ENCODE results near the gene RNF7.
"Not testable (repeated sequence)": the region's sequence is repeated elsewhere in the genome, so short reads cannot be mapped to it uniquely, and the experiment has no call there.

Gene RNF7

DNA sequence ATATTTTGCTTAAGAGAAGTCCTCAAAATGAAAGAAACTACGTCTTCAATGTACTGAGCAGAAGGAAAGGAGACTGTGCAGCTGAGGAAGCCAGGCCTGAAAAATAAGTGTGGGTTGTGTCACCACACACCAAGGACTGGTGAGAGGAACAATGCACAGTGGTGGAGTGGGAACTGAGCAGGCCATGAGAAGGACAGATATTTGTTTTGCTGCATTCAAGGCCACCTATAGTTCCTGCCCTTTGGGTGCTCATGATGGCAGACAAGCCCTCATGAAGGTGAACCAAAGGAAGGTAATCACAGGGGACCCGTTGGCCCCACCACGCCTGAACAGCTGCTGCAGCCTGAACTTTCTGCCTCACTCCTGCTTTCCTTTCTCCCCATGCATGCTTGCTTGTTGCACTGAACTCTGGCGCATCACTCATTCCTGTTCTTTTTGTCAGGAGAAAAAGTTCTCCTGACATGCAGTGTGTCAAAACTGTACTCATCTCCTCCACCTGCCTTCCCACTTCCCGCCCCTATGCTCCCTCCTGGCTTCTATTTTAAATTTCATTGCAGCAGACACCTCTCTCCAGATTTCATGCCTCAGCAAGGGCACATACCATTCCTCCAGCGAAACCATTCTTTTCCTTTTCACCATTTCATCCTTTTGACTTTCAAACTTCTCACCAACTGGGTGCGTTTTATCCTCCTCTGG, 2.2 kb upstream of the RNF7 start:
- no peak for DNase-seq

DNA sequence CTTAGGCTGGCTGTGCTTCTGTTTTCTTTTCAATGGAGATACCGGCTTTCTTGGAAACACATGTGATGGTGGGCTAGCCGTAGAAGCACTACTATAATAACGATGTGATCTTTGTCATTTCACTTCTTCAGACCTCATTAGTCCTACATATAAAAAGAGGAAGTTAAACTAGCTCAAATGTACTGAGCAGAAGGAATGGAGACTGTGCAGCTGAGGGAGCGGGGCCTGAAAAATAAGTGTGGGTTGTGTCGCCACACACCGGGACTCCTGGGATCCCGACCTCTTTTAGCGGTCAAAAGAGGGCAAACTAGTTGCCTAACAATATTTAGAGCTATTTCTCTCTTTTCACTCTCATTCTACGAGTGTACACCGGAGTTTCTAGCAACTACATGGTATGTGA, 1.0 kb upstream of the RNF7 start:
- no peak for DNase-seq

DNA sequence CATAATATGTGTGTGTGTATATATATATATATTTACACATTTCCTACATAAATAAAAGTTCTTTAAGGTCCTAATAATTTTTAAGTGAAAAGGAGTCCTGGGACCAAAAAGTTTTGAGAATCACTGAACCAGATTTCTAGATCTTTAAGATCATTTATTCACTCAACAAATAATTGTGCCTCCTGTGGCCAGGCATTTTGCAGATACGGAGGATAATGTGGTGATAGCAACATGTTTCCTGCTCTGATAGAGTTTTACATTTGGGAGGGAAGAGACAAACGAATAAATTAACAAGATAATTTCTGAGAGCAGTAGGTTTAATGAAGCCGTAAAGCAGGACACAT, 448 bp upstream of the RNF7 start:
- DNase-seq, result no peak

DNA sequence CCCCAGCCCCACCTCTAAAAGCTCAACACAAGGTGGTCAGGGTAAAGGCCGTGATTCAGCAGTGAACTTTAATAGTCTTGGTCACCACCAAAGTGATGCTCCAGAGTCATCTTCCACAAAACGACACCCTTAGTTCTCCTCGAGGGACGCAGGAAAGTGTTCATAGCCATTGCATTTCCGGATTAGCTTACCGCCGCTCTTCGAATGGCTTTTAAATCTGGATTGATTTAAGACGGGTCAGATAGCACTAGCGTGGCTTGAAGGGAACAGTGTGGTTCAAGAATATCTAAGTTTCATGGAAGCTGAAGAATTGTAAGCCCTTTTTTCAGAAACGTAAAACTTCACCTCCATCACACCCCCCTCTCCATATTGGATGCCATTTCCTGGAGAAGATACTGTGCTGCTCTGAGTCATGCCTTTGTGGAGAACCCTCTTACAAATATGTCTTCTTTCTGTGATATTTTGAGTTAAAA, 829 bp downstream of the RNF7 start:
- DNase-seq, result peak; percentile 11

DNA sequence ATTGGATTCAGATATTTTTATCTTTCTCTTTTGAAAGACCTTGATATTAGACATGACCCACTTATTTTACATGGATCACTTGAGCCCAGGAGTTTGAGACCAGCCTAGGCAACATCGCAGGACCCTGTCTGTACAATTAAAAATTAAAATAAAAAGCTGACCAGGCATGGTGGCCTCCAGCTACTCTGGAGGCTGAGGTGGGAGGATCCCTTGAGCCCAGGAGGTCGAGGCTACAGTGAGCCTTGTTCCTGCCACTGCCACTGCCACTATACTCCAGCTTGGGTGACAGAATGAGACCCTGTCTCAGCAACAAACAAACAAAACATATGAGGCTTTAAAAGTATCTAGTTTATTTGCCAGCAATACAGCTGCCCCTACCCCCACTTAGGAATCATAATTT, 1.6 kb downstream of the RNF7 start:
- DNase-seq, result no peak

DNA sequence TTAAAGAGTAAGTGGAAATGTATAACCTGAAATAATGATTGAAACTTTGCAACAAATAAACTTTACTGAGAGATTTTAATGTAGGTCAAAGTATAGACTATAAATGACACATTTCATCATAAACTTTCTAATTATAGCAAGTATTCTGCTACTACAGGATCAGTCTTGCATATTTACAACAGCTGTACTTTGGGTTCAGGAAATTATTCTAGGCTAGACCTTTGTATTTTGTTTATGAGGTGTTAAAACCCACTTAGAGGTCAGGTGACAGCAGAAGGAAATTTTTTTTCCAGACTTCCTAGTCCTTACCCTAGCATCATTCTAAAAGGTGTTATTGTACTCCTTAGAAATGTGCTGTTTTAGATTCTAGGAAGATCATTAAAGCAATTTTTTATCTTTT, 2.3 kb downstream of the RNF7 start:
- no peak for DNase-seq

DNA sequence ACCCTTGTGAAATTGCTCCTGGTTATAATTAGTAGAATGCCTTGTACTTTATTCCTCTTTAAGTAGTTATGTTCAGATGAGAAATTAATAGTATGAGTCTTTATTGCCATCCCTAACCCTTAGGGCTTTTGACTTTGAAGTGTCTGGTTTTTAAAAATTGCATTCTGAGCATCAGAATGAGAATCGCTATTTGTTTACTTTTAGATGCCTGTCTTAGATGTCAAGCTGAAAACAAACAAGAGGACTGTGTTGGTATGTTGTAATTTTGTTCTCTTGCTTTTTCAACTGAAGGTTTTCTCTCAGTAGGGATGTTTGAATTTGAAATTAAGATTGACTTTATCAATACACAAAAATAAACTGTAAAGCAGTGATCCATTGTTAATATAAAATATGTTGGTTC, 5.2 kb downstream of the RNF7 start:
- no peak for DNase-seq

DNA sequence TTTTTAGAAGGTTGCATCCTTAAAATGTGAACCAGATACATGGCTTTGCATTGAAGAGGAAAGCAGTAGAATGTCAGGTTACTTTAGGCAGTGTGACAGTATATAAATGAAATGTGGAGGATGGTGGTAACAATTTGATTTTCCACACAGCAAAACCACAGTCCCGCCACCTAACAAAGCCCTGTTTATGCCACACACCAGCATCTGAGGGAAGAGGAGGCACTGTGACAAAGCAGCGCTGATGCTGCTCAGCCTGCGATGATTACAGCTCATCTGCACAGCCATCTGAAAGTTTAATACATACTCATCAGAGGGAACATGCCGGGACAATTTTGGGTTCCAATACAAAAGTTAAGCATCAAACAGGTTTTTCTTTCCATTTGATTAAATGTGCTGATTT, 8.9 kb downstream of the RNF7 start:
- no peak for DNase-seq

DNA sequence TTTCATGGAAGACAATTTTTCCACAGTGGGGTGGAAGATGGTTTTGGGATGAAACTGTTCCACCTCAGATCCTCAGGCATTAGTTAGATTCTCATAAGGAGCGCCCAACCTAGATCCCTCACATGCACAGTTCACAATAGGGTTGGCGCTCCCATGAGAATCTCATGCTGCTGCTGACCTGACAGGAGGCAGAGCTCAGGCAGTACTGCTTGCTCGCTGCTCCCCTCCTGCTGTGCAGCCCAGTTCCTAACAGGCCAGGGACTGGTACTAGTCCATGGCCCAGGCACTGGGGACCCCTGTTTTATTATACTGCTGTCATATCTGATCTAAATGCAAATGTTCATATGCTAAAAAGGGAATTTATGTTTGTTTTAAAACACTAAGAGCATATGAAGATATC, 15.3 kb downstream of the RNF7 start:
- DNase-seq, result no peak

DNA sequence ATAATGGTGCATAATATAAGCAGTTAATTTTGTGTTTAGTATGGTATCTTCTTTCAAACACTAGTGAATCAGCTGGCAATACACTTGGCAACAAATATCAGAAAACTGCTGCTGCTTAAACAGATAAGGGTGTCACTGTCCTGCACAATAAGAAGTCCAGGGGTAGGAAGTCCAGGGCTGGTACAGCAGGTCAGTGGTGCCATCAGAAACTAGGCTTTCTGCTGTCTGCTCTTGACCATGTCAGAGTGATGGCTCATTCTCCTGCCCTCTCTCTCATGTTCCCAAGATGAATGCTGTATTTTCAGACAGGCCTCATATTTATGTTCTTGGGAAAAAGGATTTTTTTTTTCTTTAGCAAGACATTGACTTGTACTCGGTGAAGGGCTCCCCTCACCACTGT, 15.9 kb downstream of the RNF7 start:
- no peak for DNase-seq

DNA sequence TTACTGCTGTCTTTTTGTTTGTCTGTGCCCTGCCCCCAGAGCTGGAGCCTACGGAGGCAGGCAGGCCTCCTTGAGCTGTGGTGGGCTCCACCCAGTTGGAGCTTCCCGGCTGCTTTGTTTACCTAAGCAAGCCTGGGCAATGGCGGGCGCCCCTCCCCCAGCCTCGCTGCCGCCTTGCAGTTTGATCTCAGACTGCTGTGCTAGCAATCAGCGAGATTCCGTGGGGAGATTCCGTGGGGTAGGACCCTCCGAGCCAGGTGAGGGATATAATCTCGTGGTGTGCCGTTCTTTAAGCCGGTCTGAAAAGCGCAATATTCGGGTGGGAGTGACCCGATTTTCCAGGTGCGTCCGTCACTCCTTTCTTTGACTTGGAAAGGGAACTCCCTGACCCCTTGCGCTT, 24.5 kb downstream of the RNF7 start:
- DNase-seq, result not testable (repeated sequence)

DNA sequence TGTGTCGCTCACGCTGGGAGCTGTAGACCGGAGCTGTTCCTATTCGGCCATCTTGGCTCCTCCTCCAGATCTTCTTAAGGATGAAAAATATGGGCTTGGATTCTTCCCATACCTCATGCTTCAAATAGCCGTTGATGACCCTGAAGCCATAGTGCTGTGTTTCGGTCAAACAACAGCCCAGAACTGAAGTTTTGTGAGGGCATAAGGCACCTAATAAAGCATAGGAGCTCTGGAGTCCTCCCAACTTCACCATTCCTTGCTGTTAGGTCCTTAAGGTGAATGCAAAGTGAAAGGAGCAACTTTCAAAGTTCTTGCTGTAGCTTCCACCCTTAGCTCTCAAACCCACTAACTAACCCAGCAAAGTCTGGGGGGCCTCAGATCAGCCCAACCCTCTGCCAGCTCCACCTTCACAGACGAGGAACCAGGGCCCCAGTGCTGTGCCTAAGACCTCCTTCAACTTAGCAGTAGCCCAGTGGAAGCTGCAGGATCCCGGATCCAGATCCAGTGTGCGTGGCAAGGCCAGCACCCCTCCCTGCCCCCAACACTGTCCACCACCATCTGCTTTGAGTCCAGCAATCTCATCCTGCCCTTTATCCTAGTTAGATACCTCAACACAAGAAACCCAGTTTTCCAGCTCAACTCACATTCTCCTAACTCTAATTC, 25.1 kb downstream of the RNF7 start, which contains the start of gene GRK7:
GRK7 (plus strand) TSS at position 321 of the 663 bp plus-strand sequence. CDS start 14,877 bp downstream, outside the sequence.
- DNase-seq, result no peak

DNA sequence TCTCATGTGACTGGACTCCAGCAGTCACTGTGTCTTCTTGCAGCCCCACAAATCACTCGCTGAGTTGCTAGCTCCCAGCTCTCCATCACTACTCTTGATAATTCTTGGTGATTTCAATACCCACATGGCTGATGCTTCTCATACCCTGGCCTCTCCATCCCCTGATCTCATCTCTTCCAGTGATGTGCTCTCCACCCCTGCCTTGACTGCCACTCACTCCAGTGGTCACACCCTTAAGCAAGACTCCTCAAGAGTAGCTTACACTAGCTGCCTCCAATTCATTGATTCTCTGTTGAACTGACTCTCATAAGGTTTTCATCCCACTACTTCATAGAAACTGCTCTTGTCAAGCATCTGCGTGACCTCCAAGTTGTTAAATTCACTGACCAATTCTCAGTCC, 25.9 kb downstream of the RNF7 start:
- no peak for DNase-seq

DNA sequence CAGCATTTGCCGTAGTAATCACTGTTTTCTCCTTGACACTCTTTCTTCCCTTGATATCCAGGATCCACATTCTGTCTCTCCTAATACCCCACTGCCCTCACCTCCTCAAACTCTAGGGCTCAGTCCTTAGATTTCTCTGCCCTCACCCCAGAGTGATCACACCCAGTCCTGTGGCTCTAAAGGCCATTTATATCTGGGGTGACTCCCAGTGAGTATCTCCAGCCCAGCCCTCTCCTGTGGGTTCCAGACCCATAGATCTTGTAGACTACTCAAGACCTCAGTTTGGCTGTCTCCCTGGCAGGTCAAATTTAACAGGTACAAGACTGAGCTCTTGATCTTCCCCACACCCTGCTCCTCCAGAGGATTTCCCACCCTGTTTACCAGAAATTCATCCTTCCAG, 26.4 kb downstream of the RNF7 start:
- DNase-seq, result no peak

DNA sequence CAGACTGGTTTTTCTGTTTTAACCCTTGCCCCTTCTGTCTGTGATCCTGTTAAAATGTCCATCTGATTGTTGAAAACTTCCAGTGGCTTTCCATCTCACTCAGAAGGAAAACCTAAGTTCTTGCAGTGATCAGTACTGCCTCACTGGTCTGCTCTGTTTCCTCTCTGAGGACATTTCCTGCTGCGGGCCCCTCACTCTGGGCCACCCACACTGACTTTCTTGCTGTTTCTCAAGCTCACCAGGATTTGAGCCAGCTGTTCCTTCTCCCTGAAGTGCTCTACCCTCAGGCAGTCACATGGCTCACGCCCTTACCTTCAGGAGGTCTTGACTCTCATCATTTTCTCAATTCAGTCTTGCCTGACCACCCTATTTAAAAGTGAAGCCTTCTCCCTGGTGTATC, 26.9 kb downstream of the RNF7 start:
- no peak for DNase-seq

DNA sequence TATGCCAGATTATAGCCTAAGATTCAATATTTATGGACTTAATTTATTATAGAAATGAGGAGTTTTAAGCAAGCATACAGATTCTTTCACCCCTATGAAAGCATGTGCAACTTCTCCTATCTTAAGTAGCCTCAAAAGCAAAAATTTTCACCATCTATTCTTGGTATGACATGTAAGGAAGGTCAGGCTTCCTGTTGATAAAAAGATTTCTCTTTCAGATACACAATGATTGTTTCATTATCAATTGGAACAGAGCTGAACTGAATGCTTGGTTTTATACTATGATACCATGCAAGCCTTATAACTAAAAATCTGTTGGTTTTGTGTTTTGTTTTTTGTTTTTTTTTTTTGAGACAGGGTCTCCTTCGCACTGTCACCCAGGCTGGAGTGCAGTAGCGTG, 29.0 kb downstream of the RNF7 start:
- no peak for DNase-seq

DNA sequence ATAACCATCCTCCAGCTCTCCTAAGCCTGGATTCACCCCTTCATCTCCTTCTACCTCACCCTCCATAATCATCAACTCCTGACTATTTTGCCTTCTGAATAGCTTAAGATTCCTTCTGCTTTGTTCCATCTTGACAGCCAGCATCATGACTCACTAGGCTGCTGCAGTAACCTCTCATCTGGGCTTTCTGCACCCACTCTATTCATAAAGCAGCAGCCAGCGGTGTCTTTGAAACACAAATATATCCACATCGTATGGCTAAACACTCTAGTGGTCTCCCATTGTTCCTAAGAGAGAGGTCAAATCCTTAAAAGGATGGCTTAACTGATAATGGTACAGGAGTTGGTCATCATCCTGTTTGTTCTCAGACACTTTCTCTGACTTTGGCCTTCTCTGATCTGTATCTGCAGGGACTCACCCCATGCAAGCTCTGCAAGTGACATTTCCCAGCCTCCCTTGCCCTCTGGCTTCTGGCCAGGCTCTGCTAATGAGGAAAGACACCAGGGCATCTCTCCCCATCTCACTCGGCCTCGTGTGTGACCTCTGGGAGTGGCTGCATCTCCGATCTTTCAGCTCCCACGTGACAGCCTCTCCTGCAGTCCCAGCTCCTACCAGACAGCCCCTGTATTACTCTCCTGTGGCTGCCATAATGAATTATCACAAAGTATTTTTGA, 31.3 kb downstream of the RNF7 start:
- DNase-seq, result no peak

DNA sequence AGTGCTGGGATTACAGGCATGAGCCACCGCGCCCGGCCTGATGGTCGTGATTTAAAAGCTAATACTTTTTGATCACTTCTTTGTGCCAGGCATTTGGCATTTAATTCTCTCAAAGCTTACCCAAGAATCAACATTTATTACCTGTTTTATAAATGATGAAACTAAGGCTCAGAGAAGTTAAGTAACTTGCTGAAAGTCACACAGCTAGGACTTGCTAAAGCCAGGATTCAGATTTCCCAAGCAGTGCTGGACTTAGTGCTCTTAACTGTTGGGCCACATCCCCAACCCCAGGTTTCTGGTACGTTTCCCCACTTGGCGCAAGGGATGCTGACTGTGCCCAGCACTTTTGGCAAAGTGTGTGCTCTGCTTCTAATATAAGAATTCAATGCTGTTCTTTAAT, 35.6 kb downstream of the RNF7 start:
- no peak for DNase-seq

DNA sequence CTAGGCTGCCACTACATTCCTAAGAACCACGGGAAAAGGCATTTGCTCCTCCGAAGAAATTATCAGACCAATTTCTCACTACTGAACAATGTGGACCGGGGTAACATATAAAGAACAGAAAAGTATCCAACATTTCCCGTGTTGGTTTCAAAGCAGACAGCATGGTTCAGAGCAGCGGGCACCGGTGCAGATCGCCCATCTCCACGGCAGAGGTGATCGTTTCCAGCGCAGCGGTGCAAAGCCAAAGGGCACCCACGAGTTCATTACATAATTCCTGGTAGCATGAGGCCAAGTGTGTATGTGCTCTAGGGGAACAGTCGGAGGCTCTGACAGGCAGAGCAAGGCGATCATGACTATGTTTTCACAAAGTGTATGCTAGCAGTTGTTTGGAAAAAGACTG, 38.3 kb downstream of the RNF7 start:
- no peak for DNase-seq

DNA sequence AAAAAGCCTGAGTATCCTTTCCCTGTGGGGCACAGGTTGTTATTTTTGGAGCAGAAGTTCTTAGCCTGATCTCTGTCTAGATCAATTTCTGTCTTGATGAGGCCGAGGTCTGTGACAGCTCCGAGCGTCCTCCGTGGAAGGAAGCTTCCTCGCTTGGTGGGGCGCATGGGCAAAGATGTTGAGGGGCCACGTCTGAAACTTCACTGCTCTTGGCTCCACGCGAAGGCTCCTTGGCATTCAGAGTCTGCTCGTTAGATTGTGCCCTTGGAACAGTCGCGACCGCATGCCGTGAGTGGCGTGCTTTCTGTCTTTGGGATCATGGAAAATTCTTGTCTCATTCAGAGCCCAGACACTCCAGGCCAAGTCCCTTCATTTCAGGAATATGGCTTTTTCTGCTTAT, 38.8 kb downstream of the RNF7 start:
- DNase-seq, result no peak

DNA sequence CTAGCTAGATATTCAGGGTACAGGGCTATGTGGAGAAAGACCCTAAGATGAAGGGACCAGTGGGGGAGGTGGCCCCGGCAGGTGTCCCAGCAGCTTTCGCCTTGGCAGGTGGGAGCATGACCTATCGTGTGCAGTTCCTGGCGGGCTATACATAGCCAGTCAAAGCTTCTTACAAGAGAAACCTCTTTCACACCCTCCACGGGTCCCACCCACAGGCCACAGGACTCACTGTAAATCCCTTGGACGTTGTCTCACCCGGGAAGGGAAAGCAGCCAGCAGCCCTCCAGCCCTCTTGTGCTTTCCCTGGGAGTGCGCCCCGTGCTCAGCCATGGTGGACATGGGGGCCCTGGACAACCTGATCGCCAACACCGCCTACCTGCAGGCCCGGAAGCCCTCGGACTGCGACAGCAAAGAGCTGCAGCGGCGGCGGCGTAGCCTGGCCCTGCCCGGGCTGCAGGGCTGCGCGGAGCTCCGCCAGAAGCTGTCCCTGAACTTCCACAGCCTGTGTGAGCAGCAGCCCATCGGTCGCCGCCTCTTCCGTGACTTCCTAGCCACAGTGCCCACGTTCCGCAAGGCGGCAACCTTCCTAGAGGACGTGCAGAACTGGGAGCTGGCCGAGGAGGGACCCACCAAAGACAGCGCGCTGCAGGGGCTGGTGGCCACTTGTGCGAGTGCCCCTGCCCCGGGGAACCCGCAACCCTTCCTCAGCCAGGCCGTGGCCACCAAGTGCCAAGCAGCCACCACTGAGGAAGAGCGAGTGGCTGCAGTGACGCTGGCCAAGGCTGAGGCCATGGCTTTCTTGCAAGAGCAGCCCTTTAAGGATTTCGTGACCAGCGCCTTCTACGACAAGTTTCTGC, 40.1 kb downstream of the RNF7 start:
- DNase-seq, result no peak

DNA sequence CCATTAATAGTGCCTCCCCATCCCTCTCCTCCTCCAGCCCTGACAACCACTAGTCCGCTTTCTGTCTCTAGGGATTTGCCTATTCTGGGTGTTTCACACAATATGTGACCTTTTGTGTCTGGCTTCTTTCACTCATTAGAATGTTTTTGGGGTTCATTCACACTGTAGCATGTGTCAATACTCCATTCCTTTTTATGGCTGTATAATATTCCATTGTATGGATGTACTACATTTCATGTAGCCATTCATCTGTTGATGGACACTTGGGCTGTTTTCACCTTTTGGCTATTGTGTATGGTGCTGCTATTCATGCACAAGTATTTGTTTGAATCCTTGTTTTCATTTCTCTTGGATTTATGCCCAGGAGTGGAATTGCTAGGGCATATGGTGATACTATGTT, 41.6 kb downstream of the RNF7 start:
- DNase-seq, result no peak

DNA sequence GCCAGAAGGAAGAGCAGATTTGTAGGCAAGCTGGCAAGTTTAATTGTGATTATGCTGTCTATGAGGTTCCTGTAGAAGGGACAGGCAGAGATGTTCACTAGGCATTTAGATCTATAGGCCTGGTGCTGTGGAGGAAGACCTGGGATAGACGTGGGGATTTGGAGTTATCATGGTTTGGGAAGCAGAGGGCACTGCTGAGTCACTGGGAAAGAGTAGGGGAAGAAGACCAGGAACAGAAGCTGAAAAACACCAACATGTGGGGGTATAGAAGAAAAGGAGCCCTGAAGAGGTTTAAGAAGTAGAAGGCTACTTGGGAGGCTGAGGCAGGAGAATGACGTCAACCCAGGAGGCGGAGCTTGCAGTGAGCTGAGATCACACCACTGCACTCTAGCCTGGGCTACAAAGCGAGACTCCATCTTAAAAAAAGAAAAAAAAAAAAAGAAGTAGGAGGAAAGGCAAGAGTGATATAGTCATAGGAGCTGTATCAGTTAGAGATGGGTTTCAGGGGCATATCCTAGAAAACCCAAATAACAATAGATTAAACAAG, 44.4 kb downstream of the RNF7 start:
- DNase-seq, result no peak

All from activated gamma-delta T cell treated with Interleukin-2 at 50 U/mL for 16 hours (primary cell).